ENCODE results near the gene FAM111A. TPM values are rescaled to one million over a fixed set of nuclear protein-coding genes. Genes with fewer than 3 reads are reported as not detected.

FAM111A gene
- total and polyA plus RNA-seq, 3 donors from 2014 or later: 12.3 to 43.4 (median 41.5) TPM

DNA sequence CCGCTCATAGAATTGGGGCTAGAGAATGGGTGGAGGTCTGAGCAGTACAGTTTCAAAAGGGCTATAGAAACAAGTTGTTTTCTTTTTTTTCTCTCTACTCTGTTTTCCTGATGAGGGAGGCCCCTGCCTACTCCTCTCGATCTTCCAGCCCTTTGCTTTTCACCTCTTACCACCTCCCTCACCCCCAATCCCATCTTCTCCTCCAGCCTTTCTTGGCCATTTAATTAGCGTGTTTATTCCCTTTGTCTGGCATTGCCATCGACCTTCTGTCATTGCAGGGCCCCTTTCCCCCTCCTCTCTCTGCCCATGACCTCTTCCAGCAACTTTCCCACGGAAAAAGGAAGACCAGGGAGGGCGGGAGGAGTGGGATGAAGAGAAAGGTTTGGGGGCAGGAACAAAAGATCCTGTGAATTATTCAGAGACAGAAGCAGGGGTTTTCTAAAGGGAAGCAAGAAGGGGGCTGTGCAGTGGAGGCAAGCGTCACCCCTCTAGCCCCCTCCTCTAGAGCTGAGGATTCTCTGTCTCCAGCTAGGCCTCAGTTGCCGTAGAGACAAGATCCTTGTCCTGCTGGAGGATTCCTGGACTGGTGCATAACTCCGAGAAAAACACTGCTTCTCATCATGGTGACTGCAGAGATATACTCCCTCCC lies 42.2 kb downstream of the FAM111A start:
- WGBS, 2 donors: 60 to 78% methylated on average over 9 of the region's 9 CpGs
- no peak overlapping the region for H3K4me3 ChIP-seq
- no peaks in the 10 kb centered on the region for H3K27me3 ChIP-seq
- intact Hi-C loops (cut with DNase I; ENCODE audit: low total_unique reads): no loop called here
- TF ChIP-seq, protein P1, sequence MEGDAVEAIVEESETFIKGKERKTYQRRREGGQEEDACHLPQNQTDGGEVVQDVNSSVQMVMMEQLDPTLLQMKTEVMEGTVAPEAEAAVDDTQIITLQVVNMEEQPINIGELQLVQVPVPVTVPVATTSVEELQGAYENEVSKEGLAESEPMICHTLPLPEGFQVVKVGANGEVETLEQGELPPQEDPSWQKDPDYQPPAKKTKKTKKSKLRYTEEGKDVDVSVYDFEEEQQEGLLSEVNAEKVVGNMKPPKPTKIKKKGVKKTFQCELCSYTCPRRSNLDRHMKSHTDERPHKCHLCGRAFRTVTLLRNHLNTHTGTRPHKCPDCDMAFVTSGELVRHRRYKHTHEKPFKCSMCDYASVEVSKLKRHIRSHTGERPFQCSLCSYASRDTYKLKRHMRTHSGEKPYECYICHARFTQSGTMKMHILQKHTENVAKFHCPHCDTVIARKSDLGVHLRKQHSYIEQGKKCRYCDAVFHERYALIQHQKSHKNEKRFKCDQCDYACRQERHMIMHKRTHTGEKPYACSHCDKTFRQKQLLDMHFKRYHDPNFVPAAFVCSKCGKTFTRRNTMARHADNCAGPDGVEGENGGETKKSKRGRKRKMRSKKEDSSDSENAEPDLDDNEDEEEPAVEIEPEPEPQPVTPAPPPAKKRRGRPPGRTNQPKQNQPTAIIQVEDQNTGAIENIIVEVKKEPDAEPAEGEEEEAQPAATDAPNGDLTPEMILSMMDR (IDR thresholded peaks at IDR 0.05): no peak
- TF ChIP-seq POLR2A (IDR thresholded peaks at IDR 0.05): no peak
- DNase-seq: no peak
- H3K9me3 ChIP-seq: no peaks in the 10 kb centered on the region
- no peaks in the 10 kb centered on the region for H3K36me3 ChIP-seq (ENCODE audit: low read depth, missing control alignments)
- peak overlapping the region in 1 of 2 donors; percentile 24 for H3K27ac ChIP-seq
- H3K4me1 ChIP-seq: peaks cover 13% of the 10 kb centered on the region

GRCh38 chr11:59185386-59185945 lies 42.8 kb downstream of the FAM111A start:
- Histone ChIP-seq H3K4me1 (peaks cover 13% of the 10 kb centered on the region), H3K27ac (peak overlapping the region in 1 of 2 donors; percentile 3), H3K4me3 (no peak overlapping the region), H3K9me3 (no peaks in the 10 kb centered on the region), H3K27me3 (no peaks in the 10 kb centered on the region), H3K36me3 (ENCODE audit: low read depth, missing control alignments) (no peaks in the 10 kb centered on the region)
- WGBS, 2 donors: 60 to 65% methylated on average over 5 of the region's 5 CpGs
- DNase-seq: no peak
- intact Hi-C loops (cut with DNase I; ENCODE audit: low total_unique reads): no loop called here
- TF ChIP-seq, protein P1 (IDR thresholded peaks at IDR 0.05): no peak
- no peak for TF ChIP-seq POLR2A (IDR thresholded peaks at IDR 0.05)

DNA sequence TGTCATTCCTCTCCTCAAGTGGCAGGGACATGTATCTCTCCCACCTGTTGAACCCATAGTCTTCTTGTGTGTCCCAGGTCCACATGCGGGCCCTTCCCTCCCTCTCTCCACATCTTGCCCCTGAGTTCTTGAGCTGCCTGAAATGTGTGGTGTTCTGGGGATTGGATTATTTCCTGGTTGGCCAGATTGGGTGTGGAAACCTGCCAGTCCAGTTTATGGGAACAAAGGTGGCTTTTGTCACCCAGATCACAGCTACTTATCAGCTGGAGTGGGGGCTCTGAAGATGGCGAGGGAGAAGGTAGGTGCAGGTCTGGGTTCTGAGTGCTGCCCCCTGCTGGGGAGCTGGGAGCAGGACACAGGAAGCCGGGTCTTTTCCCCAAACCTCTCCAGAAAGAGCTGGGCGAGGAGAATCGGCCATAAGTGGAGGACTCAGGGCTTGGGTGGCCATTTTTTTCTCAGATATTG lies 43.5 kb downstream of the FAM111A start:
- Histone ChIP-seq H3K36me3 (ENCODE audit: low read depth, missing control alignments) (no peaks in the 10 kb centered on the region), H3K4me3 (no peak overlapping the region), H3K4me1 (peaks cover 13% of the 10 kb centered on the region), H3K27me3 (no peaks in the 10 kb centered on the region), H3K9me3 (no peaks in the 10 kb centered on the region), H3K27ac (peak overlapping the region in 1 of 2 donors; percentile 3)
- no peak for TF ChIP-seq POLR2A (IDR thresholded peaks at IDR 0.05)
- TF ChIP-seq, protein P1 (IDR thresholded peaks at IDR 0.05): peak in 2 of 3 experiments; percentile 41 to 56
- peak; percentile 43 for DNase-seq
- intact Hi-C loops (cut with DNase I; ENCODE audit: low total_unique reads): no loop called here
- 72 to 73% methylated on average over 5 of the region's 5 CpGs for WGBS, 2 donors

DNA sequence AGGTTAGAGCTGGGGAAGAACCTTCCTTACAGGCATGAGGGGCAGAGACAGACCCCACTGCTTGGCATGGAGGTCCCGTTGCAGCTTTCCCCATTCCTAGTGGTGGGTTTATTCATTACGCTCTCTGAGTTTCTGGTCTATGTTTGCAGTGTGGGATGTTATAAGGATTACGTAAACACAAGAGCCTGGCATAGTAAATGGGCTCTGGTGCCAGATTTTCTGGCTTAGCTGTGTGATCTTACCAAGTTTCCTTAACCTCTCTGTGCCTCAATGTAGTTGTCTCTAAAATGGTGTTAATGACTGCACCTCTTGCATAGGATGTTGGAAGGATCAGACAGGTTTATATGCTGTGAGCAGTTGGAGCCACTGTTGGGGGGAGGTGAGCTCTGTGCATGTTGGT lies 44.4 kb downstream of the FAM111A start:
- intact Hi-C loops (cut with DNase I; ENCODE audit: low total_unique reads): no loop called here
- no peak for DNase-seq
- no peak overlapping the region for H3K27ac ChIP-seq
- WGBS, 2 donors: 96 to 97% methylated on average over 3 of the region's 3 CpGs
- no peak overlapping the region for H3K4me3 ChIP-seq
- no peaks in the 10 kb centered on the region for H3K9me3 ChIP-seq
- no peaks in the 10 kb centered on the region for H3K27me3 ChIP-seq
- TF ChIP-seq POLR2A (IDR thresholded peaks at IDR 0.05): no peak
- TF ChIP-seq, protein P1 (IDR thresholded peaks at IDR 0.05): no peak
- no peaks in the 10 kb centered on the region for H3K36me3 ChIP-seq (ENCODE audit: low read depth, missing control alignments)
- H3K4me1 ChIP-seq: peaks cover 13% of the 10 kb centered on the region
